Activated T-helper 2 cell treated with anti-CD3 and anti-CD28 coated beads, Interferon-gamma antibody, Interleukin-2, Interleukin-4, amounts not matched to agents 10 μg/mL and 5 μg/mL and 100 μg/mL, durations not matched to agents 14 hours and 24 hours and 36 hours (primary cell): ENCODE measurements around the gene MS4A15. TPM values are rescaled to one million over a fixed set of nuclear protein-coding genes. Genes with fewer than 3 reads are reported as not detected.
"Not testable (repeated sequence)": the region's sequence is repeated elsewhere in the genome, so short reads cannot be mapped to it uniquely, and the experiment has no call there.

Experiments
- DNase-seq: peaks from one replicate; pipeline ENCODE4 v3.0.0; 2021; ENCODE audit warnings: low spot score
- H3K27ac Mint-ChIP-seq: one replicate; pipeline ENCODE4 v1.8.0; 2021; ENCODE audit warnings: mixed read lengths
- H3K27me3 Mint-ChIP-seq: one replicate; pipeline ENCODE4 v1.8.0; 2021; ENCODE audit warnings: low read depth, mixed read lengths
- H3K36me3 Mint-ChIP-seq: one replicate; pipeline ENCODE4 v1.8.0; 2021; ENCODE audit warnings: low read depth, mixed read lengths
- H3K4me1 Mint-ChIP-seq: one replicate; pipeline ENCODE4 v1.8.0; 2021; ENCODE audit warnings: low read depth, mixed read lengths
- H3K4me3 Mint-ChIP-seq: one replicate; pipeline ENCODE4 v1.8.0; 2021; ENCODE audit warnings: low read depth, mild to moderate bottlenecking, moderate library complexity, mixed read lengths
- H3K9me3 Mint-ChIP-seq: one replicate; pipeline ENCODE4 v1.8.0; 2021; ENCODE audit warnings: mixed read lengths
- intact Hi-C: fragments of 100-400 bp; cut with micrococcal nuclease; formaldehyde crosslinking; loops from one replicate; pipeline ENCODE4 v1.15.1; 2023
- total RNA-seq: library from RNA; stranded (reverse); gene quantifications from 2 replicates; pipeline ENCODE4 v1.2.3, GENCODE V29; 2022

MS4A15 gene, protein sequence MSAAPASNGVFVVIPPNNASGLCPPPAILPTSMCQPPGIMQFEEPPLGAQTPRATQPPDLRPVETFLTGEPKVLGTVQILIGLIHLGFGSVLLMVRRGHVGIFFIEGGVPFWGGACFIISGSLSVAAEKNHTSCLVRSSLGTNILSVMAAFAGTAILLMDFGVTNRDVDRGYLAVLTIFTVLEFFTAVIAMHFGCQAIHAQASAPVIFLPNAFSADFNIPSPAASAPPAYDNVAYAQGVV
- not detected in 2 replicates for total RNA-seq

- DNase-seq: no peak
- intact Hi-C loops: no loop called here
- H3K36me3 Mint-ChIP-seq: no peaks in the 10 kb centered on the region
- no peaks in the 10 kb centered on the region for H3K9me3 Mint-ChIP-seq
- H3K4me1 Mint-ChIP-seq: no peaks in the 10 kb centered on the region
- no peak within 1 kb of the TSS for H3K4me3 Mint-ChIP-seq
- H3K27ac Mint-ChIP-seq: no peak within 1 kb of the TSS
- H3K27me3 Mint-ChIP-seq: peaks cover 31% of the 10 kb centered on the region
Observed at GRCh38 chr11:60756307-60757032, at the start of gene MS4A15. MS4A15 (plus strand) TSS chr11:60756867; CDS start chr11:60763734, 6,867 bp downstream.

DNA sequence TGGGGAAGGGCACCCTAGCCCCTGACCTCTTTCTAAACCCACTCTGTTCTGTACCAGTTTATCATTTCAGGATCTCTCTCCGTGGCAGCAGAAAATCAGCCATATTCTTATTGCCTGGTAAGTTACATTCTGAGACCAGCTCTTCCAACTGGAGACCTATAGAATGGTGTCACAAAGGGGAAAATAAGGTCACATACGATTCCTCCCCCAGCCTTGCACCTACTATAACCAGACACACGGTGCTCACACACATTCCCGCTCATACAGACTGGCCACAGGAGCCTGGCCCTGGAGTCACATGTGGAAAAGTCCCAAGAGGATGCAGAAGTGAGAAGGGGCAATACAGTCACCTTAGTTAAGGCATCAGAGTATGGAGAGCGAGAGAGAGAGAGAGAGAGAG is 49.7 kb upstream of the MS4A15 start:
- Mint-ChIP-seq H3K27me3 (peaks cover 2% of the 10 kb centered on the region), H3K36me3 (no peaks in the 10 kb centered on the region), H3K9me3 (no peaks in the 10 kb centered on the region), H3K4me1 (no peaks in the 10 kb centered on the region), H3K4me3 (no peak overlapping the region), H3K27ac (no peak overlapping the region)
- intact Hi-C loops: no loop called here
- no peak for DNase-seq

DNA sequence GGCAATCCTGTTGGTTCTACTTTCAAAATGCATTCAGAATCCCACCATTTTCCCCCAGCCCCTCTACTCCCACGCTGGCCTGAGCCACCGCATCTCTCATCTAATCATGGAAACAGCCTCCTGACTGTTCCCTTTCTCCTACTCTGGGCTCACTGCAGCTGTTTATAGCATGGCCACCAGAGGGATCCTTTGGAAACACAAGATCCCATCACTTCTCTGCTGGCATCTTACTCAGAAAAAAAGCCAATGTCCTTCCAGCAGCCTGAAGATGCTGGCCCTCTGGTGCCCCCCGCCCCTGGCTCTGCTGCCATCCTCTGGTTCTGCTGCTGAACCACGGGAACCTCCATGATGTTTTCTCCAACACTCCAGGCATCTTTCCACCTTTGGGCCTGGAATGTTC is 46.2 kb upstream of the MS4A15 start:
- Mint-ChIP-seq H3K27me3 (peaks cover 2% of the 10 kb centered on the region), H3K27ac (no peak overlapping the region), H3K4me1 (no peaks in the 10 kb centered on the region), H3K4me3 (no peak overlapping the region), H3K9me3 (no peaks in the 10 kb centered on the region), H3K36me3 (no peaks in the 10 kb centered on the region)
- intact Hi-C loops: no loop called here
- no peak for DNase-seq

- intact Hi-C loops: no loop called here
- no peaks in the 10 kb centered on the region for H3K36me3 Mint-ChIP-seq
- H3K27ac Mint-ChIP-seq: no peak overlapping the region
- H3K4me3 Mint-ChIP-seq: no peak overlapping the region
- no peaks in the 10 kb centered on the region for H3K9me3 Mint-ChIP-seq
- peaks cover 2% of the 10 kb centered on the region for H3K27me3 Mint-ChIP-seq
- no peak for DNase-seq
- no peaks in the 10 kb centered on the region for H3K4me1 Mint-ChIP-seq
Observed at GRCh38 chr11:60711276-60711675, 45.4 kb upstream of the MS4A15 start.

- H3K27ac Mint-ChIP-seq, H3K4me3 Mint-ChIP-seq, H3K4me1 Mint-ChIP-seq, H3K36me3 Mint-ChIP-seq, DNase-seq, intact Hi-C loops, H3K9me3 Mint-ChIP-seq, H3K27me3 Mint-ChIP-seq: not testable (repeated sequence)
Observed at GRCh38 chr11:60713423-60713822, 43.2 kb upstream of the MS4A15 start.

DNA sequence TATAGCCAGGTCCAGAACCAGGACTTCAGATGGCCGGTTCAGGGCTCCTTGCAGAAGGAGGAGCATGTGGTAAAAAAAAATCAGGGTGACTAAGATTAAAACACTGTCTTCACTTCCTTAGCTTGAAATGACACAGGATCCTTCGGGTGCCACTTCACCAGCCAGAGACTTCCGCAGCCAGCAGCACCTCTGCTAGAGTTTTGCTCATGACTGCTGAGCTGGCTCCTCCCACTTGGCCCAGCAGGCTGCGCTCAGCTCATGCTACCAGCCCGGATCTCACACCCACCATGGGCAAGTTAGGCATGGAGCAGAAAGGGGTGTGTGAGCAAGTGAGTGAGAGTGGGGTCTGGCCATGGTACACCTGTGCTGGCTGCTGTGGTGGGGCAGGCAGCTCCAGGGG is 38.7 kb upstream of the MS4A15 start:
- Mint-ChIP-seq H3K9me3 (no peaks in the 10 kb centered on the region), H3K4me1 (no peaks in the 10 kb centered on the region), H3K27ac (no peak overlapping the region), H3K27me3 (peaks cover 1% of the 10 kb centered on the region), H3K4me3 (no peak overlapping the region), H3K36me3 (no peaks in the 10 kb centered on the region)
- intact Hi-C loops: no loop called here
- no peak for DNase-seq

GRCh38 chr11:60718524-60719316 is 37.9 kb upstream of the MS4A15 start:
- DNase-seq: no peak
- intact Hi-C loops: no loop called here
- H3K9me3 Mint-ChIP-seq: no peaks in the 10 kb centered on the region
- H3K27ac Mint-ChIP-seq: no peak overlapping the region
- H3K4me3 Mint-ChIP-seq: no peak overlapping the region
- peaks cover 1% of the 10 kb centered on the region for H3K27me3 Mint-ChIP-seq
- no peaks in the 10 kb centered on the region for H3K4me1 Mint-ChIP-seq
- H3K36me3 Mint-ChIP-seq: no peaks in the 10 kb centered on the region

GRCh38 chr11:60719391-60719790 is 37.3 kb upstream of the MS4A15 start:
- Mint-ChIP-seq H3K27ac (no peak overlapping the region), H3K4me1 (no peaks in the 10 kb centered on the region), H3K9me3 (no peaks in the 10 kb centered on the region), H3K36me3 (no peaks in the 10 kb centered on the region), H3K27me3 (peaks cover 1% of the 10 kb centered on the region), H3K4me3 (no peak overlapping the region)
- intact Hi-C loops: no loop called here
- DNase-seq: no peak

- Mint-ChIP-seq H3K27ac (no peak overlapping the region), H3K9me3 (no peaks in the 10 kb centered on the region), H3K4me1 (no peaks in the 10 kb centered on the region), H3K36me3 (no peaks in the 10 kb centered on the region), H3K4me3 (no peak overlapping the region), H3K27me3 (peaks cover 1% of the 10 kb centered on the region)
- DNase-seq: no peak
- intact Hi-C loops: no loop called here
Observed at GRCh38 chr11:60720460-60720859, 36.2 kb upstream of the MS4A15 start.

DNA sequence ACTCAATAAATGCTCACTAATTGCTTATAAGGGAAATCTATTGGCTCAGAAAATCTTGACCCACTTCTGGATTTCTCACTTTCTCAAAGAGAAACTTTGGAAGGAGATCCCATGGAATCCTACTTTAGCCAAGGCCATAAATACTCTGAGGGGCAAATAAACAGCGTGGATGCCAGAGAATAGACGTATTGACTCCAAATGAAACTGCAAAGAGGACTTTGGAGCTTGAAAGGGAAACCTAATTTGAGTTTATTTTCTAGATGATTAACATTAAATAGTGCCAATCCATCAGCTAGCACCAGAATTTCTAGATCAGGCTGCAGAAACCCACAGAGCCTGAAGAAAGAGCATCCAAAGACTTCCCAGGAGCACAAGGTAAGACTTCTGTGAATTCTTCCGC is 32.2 kb upstream of the MS4A15 start, which contains the start of gene MS4A18:
TSS of gene MS4A18 (plus strand) at position 301 of the 400 bp plus-strand sequence.
- H3K27me3 Mint-ChIP-seq: peaks cover 1% of the 10 kb centered on the region

GRCh38 chr11:60725592-60725991 is 31.1 kb upstream of the MS4A15 start:
- H3K4me3 Mint-ChIP-seq: no peak overlapping the region
- no peaks in the 10 kb centered on the region for H3K4me1 Mint-ChIP-seq
- H3K27ac Mint-ChIP-seq: no peak overlapping the region
- H3K27me3 Mint-ChIP-seq: no peaks in the 10 kb centered on the region
- no peaks in the 10 kb centered on the region for H3K9me3 Mint-ChIP-seq
- intact Hi-C loops: no loop called here
- no peaks in the 10 kb centered on the region for H3K36me3 Mint-ChIP-seq
- no peak for DNase-seq

More for the DNA sequence above, 32.2 kb upstream of the MS4A15 start, which contains the start of gene MS4A18:
- DNase-seq: no peak
- Mint-ChIP-seq H3K36me3 (no peaks in the 10 kb centered on the region), H3K4me1 (no peaks in the 10 kb centered on the region), H3K9me3 (no peaks in the 10 kb centered on the region), H3K4me3 (no peak within 1 kb of the TSS), H3K27ac (no peak within 1 kb of the TSS)
- intact Hi-C loops: no loop called here

DNA sequence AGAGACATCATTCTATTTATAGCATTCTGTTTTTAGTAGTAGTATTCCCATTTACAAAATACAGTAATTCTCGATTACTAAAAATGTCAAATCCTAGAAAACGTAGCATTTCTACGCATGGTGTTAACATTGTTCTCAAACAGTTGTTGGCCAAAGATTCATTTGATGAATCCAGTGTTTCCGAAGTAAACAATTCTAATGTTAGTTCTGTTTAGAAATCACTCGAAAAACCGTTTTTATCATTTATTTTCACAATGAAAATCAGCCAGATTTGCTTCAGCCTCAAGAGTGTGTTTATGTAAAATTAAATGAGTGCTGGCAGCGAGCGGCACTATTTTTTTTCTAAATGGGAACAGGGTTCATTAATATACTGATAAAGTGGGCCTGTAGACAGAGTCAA is 25.1 kb upstream of the MS4A15 start:
- Mint-ChIP-seq H3K4me1 (no peaks in the 10 kb centered on the region), H3K27me3 (no peaks in the 10 kb centered on the region), H3K27ac (no peak overlapping the region), H3K9me3 (no peaks in the 10 kb centered on the region), H3K36me3 (no peaks in the 10 kb centered on the region), H3K4me3 (no peak overlapping the region)
- DNase-seq: no peak
- intact Hi-C loops: no loop called here

DNA sequence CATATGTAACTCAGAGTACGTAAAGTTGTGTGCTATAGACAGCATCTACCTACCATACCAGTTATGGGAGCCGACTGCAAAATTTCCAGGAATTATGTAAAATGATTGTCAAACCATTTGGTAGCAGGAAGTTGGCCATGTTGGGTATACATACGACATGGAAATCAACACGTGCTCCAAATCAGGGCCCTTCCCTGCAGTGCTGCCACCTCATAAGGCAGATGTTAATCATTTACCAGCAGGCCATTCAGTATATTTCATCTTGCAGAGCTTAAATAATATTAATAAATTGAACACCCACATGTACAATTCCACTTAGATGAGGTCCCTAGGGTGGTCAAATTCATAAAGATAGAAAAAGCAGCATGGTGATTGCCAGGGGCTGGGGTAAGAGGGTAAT is 22.4 kb upstream of the MS4A15 start:
- H3K36me3 Mint-ChIP-seq: no peaks in the 10 kb centered on the region
- H3K4me1 Mint-ChIP-seq: no peaks in the 10 kb centered on the region
- intact Hi-C loops: no loop called here
- DNase-seq: no peak
- H3K9me3 Mint-ChIP-seq: no peaks in the 10 kb centered on the region
- H3K27ac Mint-ChIP-seq: no peak overlapping the region
- H3K4me3 Mint-ChIP-seq: no peak overlapping the region
- H3K27me3 Mint-ChIP-seq: no peaks in the 10 kb centered on the region
